HepG2 (cell line): ENCODE results near the gene MXRA7. TPM values are rescaled to one million over a fixed set of nuclear protein-coding genes. Genes with fewer than 3 reads are reported as not detected.

ENCODE experiments used
- FOSL1 ChIP-seq: sonication (generic); formaldehyde crosslinking; IDR thresholded peaks from 2 replicates; pipeline ENCODE4 v1.9.0; 2021; ENCODE audit warnings: missing genetic modification reagents, borderline replicate concordance
- NR3C1 ChIP-seq: sonication (generic); formaldehyde crosslinking; IDR thresholded peaks from 2 replicates; pipeline ENCODE4 v1.4.0; 2020; ENCODE audit warnings: missing genetic modification reagents
- ONECUT2 ChIP-seq: sonication (generic); formaldehyde crosslinking; IDR thresholded peaks from 2 replicates; pipeline ENCODE4 v1.4.0; 2020; ENCODE audit warnings: missing genetic modification reagents
- PBX2 ChIP-seq: IDR thresholded peaks from 2 replicates; pipeline ENCODE4 v1.6.1; 2016; ENCODE audit warnings: control low read depth
- SMAD1 ChIP-seq: sonication (generic); formaldehyde crosslinking; IDR thresholded peaks from 2 replicates; pipeline ENCODE4 v1.4.0; 2020; ENCODE audit warnings: missing genetic modification reagents, low read depth, mild to moderate bottlenecking, borderline replicate concordance
- SRF ChIP-seq: IDR thresholded peaks from 2 replicates; pipeline ENCODE4 v1.6.1; 2011; ENCODE audit warnings: mild to moderate bottlenecking, low read depth, low read length, moderate library complexity
- STAT5B ChIP-seq: sonication (generic); formaldehyde crosslinking; IDR thresholded peaks from 2 replicates; pipeline ENCODE4 v1.4.0; 2020; ENCODE audit warnings: missing genetic modification reagents
- ZBTB39 ChIP-seq: sonication (generic); formaldehyde crosslinking; IDR thresholded peaks from 2 replicates; pipeline ENCODE4 v1.5.0; 2020; ENCODE audit warnings: missing genetic modification reagents
- ZKSCAN8 ChIP-seq: IDR thresholded peaks from 2 replicates; pipeline ENCODE4 v1.6.1; 2016; ENCODE audit warnings: borderline replicate concordance, missing genetic modification reagents, missing compliant biosample characterization
- ZNF282 ChIP-seq: fragments of 450-650 bp; IDR thresholded peaks from 2 replicates; pipeline ENCODE4 v1.6.1; 2018; ENCODE audit not compliant: partially characterized antibody
- ZNF619 ChIP-seq: sonication (generic); formaldehyde crosslinking; IDR thresholded peaks from 2 replicates; pipeline ENCODE4 v1.4.0; 2020; ENCODE audit warnings: mild to moderate bottlenecking, missing genetic modification reagents
- ZNF710 ChIP-seq: sonication (generic); formaldehyde crosslinking; IDR thresholded peaks from 2 replicates; pipeline ENCODE4 v1.5.0; 2020; ENCODE audit warnings: mild to moderate bottlenecking, missing genetic modification reagents, borderline replicate concordance
- ZNF850 ChIP-seq: sonication (generic); formaldehyde crosslinking; conservative IDR thresholded peaks from 2 replicates; pipeline ENCODE4 v1.9.0; 2021; ENCODE audit warnings: mild to moderate bottlenecking, missing genetic modification reagents
- polyA plus RNA-seq, 8 experiments: library from polyadenylated mRNA; depleted of rRNA in 3 of 8; stranded (reverse) in 7 of 8; unstranded in 1 of 8; fragments of >200 nt; fragmentation: Illumina TruSeq in 4 of 8; extraction: Trizol in 4 of 8; gene quantifications; 2 replicates each; pipeline versions ENCODE4 v1.2.1 to v1.2.3, GENCODE V29; 2011 to 2016; ENCODE audit warnings: low read depth in 4 of 8, missing spikeins in 1 of 8, mixed read lengths in 1 of 8; ENCODE audit not compliant: insufficient read depth in 1 of 8
- total RNA-seq, 5 experiments: library from RNA; depleted of rRNA; stranded (reverse); fragments of >200 nt; fragmentation: Illumina TruSeq; extraction: Trizol; gene quantifications; 2 replicates each; pipeline ENCODE4 v1.2.3, GENCODE V29; 2016; ENCODE audit warnings: low read depth in 1 of 5
- TF ChIP-seq, protein P1 (sequence below): sonication (generic); formaldehyde crosslinking; IDR thresholded peaks from 2 replicates; pipeline ENCODE4 v1.8.0; 2022; ENCODE audit warnings: mild to moderate bottlenecking, missing genetic modification reagents; ENCODE audit not compliant: insufficient replicate concordance
- TF ChIP-seq, protein P2 (sequence below): sonication (generic); formaldehyde crosslinking; IDR thresholded peaks from 2 replicates; pipeline ENCODE4 v1.8.1; 2022; ENCODE audit warnings: mild to moderate bottlenecking, missing genetic modification reagents
- TF ChIP-seq, protein P3 (sequence below): sonication (generic); formaldehyde crosslinking; IDR thresholded peaks from 2 replicates; pipeline ENCODE4 v1.4.0; 2020; ENCODE audit warnings: mild to moderate bottlenecking, missing genetic modification reagents
- TF ChIP-seq, protein P4 (sequence below): IDR thresholded peaks from 2 replicates; pipeline ENCODE4 v1.6.1; 2016; ENCODE audit warnings: low read depth, control low read depth

The MXRA7 gene
- total and polyA plus RNA-seq, 2 of the 13 experiments (the other 11 are each of a cell fraction or from before 2014, with no cell fraction given) = 44.8 to 112 TPM

GRCh38 chr17:76726776-76727718 is 16.3 kb upstream of the MXRA7 start, which contains the start of gene METTL23 (continued):
- TF ChIP-seq, protein P1, sequence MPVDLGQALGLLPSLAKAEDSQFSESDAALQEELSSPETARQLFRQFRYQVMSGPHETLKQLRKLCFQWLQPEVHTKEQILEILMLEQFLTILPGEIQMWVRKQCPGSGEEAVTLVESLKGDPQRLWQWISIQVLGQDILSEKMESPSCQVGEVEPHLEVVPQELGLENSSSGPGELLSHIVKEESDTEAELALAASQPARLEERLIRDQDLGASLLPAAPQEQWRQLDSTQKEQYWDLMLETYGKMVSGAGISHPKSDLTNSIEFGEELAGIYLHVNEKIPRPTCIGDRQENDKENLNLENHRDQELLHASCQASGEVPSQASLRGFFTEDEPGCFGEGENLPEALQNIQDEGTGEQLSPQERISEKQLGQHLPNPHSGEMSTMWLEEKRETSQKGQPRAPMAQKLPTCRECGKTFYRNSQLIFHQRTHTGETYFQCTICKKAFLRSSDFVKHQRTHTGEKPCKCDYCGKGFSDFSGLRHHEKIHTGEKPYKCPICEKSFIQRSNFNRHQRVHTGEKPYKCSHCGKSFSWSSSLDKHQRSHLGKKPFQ (CRISPR knock-in tag) = no peak
- no peak for TF ChIP-seq FOSL1 (CRISPR knock-in tag)
- no peak for TF ChIP-seq NR3C1 (CRISPR knock-in tag)
- TF ChIP-seq, protein P2, sequence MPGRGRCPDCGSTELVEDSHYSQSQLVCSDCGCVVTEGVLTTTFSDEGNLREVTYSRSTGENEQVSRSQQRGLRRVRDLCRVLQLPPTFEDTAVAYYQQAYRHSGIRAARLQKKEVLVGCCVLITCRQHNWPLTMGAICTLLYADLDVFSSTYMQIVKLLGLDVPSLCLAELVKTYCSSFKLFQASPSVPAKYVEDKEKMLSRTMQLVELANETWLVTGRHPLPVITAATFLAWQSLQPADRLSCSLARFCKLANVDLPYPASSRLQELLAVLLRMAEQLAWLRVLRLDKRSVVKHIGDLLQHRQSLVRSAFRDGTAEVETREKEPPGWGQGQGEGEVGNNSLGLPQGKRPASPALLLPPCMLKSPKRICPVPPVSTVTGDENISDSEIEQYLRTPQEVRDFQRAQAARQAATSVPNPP = peak; percentile 35; the same call in 1 of the 2 replicates
- TF ChIP-seq ZNF850 (CRISPR knock-in tag) = peak; percentile 21; the same call in 1 of the 2 replicates
- TF ChIP-seq, protein P3, sequence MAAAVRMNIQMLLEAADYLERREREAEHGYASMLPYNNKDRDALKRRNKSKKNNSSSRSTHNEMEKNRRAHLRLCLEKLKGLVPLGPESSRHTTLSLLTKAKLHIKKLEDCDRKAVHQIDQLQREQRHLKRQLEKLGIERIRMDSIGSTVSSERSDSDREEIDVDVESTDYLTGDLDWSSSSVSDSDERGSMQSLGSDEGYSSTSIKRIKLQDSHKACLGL (CRISPR knock-in tag) = peak; percentile 48; the same call in 1 of the 2 replicates
- TF ChIP-seq ZBTB39 (CRISPR knock-in tag) = no peak
- TF ChIP-seq ZNF710 (CRISPR knock-in tag) = no peak; the same call in 1 of the 2 replicates
- peak; percentile 66; the same call in 1 of the 2 replicates for TF ChIP-seq ZNF619 (CRISPR knock-in tag)
- no peak for TF ChIP-seq PBX2
- TF ChIP-seq, protein P4, sequence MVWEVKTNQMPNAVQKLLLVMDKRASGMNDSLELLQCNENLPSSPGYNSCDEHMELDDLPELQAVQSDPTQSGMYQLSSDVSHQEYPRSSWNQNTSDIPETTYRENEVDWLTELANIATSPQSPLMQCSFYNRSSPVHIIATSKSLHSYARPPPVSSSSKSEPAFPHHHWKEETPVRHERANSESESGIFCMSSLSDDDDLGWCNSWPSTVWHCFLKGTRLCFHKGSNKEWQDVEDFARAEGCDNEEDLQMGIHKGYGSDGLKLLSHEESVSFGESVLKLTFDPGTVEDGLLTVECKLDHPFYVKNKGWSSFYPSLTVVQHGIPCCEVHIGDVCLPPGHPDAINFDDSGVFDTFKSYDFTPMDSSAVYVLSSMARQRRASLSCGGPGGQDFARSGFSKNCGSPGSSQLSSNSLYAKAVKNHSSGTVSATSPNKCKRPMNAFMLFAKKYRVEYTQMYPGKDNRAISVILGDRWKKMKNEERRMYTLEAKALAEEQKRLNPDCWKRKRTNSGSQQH (CRISPR knock-in tag) = peak; percentile 63; the same call in 1 of the 2 replicates
- TF ChIP-seq SMAD1 (CRISPR knock-in tag) = no peak; the same call in 1 of the 2 replicates
- no peak for TF ChIP-seq ZNF282
- no peak for TF ChIP-seq SRF
- TF ChIP-seq ONECUT2 (CRISPR knock-in tag) = peak; percentile 63
- TF ChIP-seq ZKSCAN8 (CRISPR knock-in tag) = 0 out of 2 replicates have a peak, but pooled peaks have one; percentile 12
- TF ChIP-seq STAT5B = no peak; the same call in 1 of the 2 replicates
